ENCODE results near the gene SOD3.

The SOD3 gene

GRCh38 chr4:24802648-24803047 lies 7.3 kb downstream of the SOD3 start:
- no peak for TF ChIP-seq GATA3 (IDR thresholded peaks at IDR 0.05; ENCODE audit: low read depth, low read length)
- no peak for TF ChIP-seq GATA2 (IDR thresholded peaks at IDR 0.05; ENCODE audit: low read depth, low read length)

- TF ChIP-seq GATA3 (IDR thresholded peaks at IDR 0.05; ENCODE audit: low read depth, low read length) (no peak), GATA2 (IDR thresholded peaks at IDR 0.05; ENCODE audit: low read depth, low read length) (no peak)
These were observed 9.7 kb downstream of the SOD3 start for GRCh38 chr4:24805067-24805466.

- no peak for TF ChIP-seq GATA2 (IDR thresholded peaks at IDR 0.05; ENCODE audit: low read depth, low read length)
- no peak for TF ChIP-seq GATA3 (IDR thresholded peaks at IDR 0.05; ENCODE audit: low read depth, low read length)
These were observed 10.2 kb downstream of the SOD3 start for GRCh38 chr4:24805566-24805965.

- TF ChIP-seq GATA2 (IDR thresholded peaks at IDR 0.05; ENCODE audit: low read depth, low read length): no peak
- no peak for TF ChIP-seq GATA3 (IDR thresholded peaks at IDR 0.05; ENCODE audit: low read depth, low read length)
These were observed 11.0 kb downstream of the SOD3 start for GRCh38 chr4:24806206-24806990.

GRCh38 chr4:24807611-24808010 lies 12.2 kb downstream of the SOD3 start:
- no peak for TF ChIP-seq GATA2 (IDR thresholded peaks at IDR 0.05; ENCODE audit: low read depth, low read length)
- no peak for TF ChIP-seq GATA3 (IDR thresholded peaks at IDR 0.05; ENCODE audit: low read depth, low read length)

- TF ChIP-seq GATA2 (IDR thresholded peaks at IDR 0.05; ENCODE audit: low read depth, low read length): no peak
- TF ChIP-seq GATA3 (IDR thresholded peaks at IDR 0.05; ENCODE audit: low read depth, low read length): no peak
These were observed 12.9 kb downstream of the SOD3 start for GRCh38 chr4:24808261-24808660.

- TF ChIP-seq GATA3 (IDR thresholded peaks at IDR 0.05; ENCODE audit: low read depth, low read length): no peak
- no peak for TF ChIP-seq GATA2 (IDR thresholded peaks at IDR 0.05; ENCODE audit: low read depth, low read length)
These were observed 13.6 kb downstream of the SOD3 start for GRCh38 chr4:24808955-24809354.

GRCh38 chr4:24809376-24809775 lies 14.0 kb downstream of the SOD3 start:
- TF ChIP-seq GATA2 (IDR thresholded peaks at IDR 0.05; ENCODE audit: low read depth, low read length) (no peak), GATA3 (IDR thresholded peaks at IDR 0.05; ENCODE audit: low read depth, low read length) (no peak)

GRCh38 chr4:24809815-24810405 lies 14.5 kb downstream of the SOD3 start:
- no peak for TF ChIP-seq GATA3 (IDR thresholded peaks at IDR 0.05; ENCODE audit: low read depth, low read length)
- TF ChIP-seq GATA2 (IDR thresholded peaks at IDR 0.05; ENCODE audit: low read depth, low read length): no peak

- TF ChIP-seq GATA2 (IDR thresholded peaks at IDR 0.05; ENCODE audit: low read depth, low read length) (no peak), GATA3 (IDR thresholded peaks at IDR 0.05; ENCODE audit: low read depth, low read length) (no peak)
These were observed 15.7 kb downstream of the SOD3 start for GRCh38 chr4:24810871-24811631.

GRCh38 chr4:24813732-24814131 lies 18.4 kb downstream of the SOD3 start:
- no peak for TF ChIP-seq GATA2 (IDR thresholded peaks at IDR 0.05; ENCODE audit: low read depth, low read length)
- TF ChIP-seq GATA3 (IDR thresholded peaks at IDR 0.05; ENCODE audit: low read depth, low read length): no peak

- TF ChIP-seq GATA2 (IDR thresholded peaks at IDR 0.05; ENCODE audit: low read depth, low read length): no peak
- no peak for TF ChIP-seq GATA3 (IDR thresholded peaks at IDR 0.05; ENCODE audit: low read depth, low read length)
These were observed 21.4 kb downstream of the SOD3 start for GRCh38 chr4:24816797-24817196.

- TF ChIP-seq GATA3 (IDR thresholded peaks at IDR 0.05; ENCODE audit: low read depth, low read length): no peak
These were observed 25.2 kb downstream of the SOD3 start for GRCh38 chr4:24820541-24820940.

GRCh38 chr4:24824720-24825119 lies 29.3 kb downstream of the SOD3 start:
- TF ChIP-seq GATA3 (IDR thresholded peaks at IDR 0.05; ENCODE audit: low read depth, low read length) (no peak), GATA2 (IDR thresholded peaks at IDR 0.05; ENCODE audit: low read depth, low read length) (no peak)

- TF ChIP-seq GATA2 (IDR thresholded peaks at IDR 0.05; ENCODE audit: low read depth, low read length) (no peak), GATA3 (IDR thresholded peaks at IDR 0.05; ENCODE audit: low read depth, low read length) (no peak)
These were observed 36.3 kb downstream of the SOD3 start for GRCh38 chr4:24831637-24832036.
